PC-9 (cell line): ENCODE measurements around the gene PHACTR1. TPM values are rescaled to one million over a fixed set of nuclear protein-coding genes. Genes with fewer than 3 reads are reported as not detected.
"Not testable (repeated sequence)": the region's sequence is repeated elsewhere in the genome, so short reads cannot be mapped to it uniquely, and the experiment has no call there.

ENCODE experiments used
- BruUV-seq: library from RNA; stranded (reverse); fragments of 400-500 nt; replicated peaks from 2 replicates; lab custom pipeline; 2021; lab: Mats Ljungman, UMichigan
- CTCF ChIA-PET: fragments of 300-600 bp; sonication (Branson Sonifier 250); formaldehyde crosslinking; loops from one replicate; lab custom pipeline; 2022; ENCODE audit warnings: antibody characterized with exemption; lab: Charles Lee
- POLR2A ChIA-PET: fragments of 300-600 bp; sonication (Branson Sonifier 250); formaldehyde crosslinking; loops from one replicate; lab custom pipeline; 2022; ENCODE audit warnings: antibody characterized with exemption; ENCODE audit not compliant: unreplicated experiment; lab: Charles Lee
- DNase-seq, 2 experiments: peaks; one replicate each; pipeline versions ENCODE4 v3.0.0 to v3.0.0-alpha.2; 2015 to 2022; ENCODE audit warnings: mixed read lengths in 1 of 2
- H2AFZ ChIP-seq: fragments of 200-600 bp; sonication (generic); 2 replicates; pipeline ENCODE4 v1.8.1; 2017; ENCODE audit warnings: antibody characterized with exemption
- H3F3A ChIP-seq: fragments of 200-600 bp; sonication (generic); 2 replicates; pipeline ENCODE4 v1.8.1; 2017; ENCODE audit warnings: antibody characterized with exemption, mild to moderate bottlenecking, low read depth; ENCODE audit not compliant: insufficient read depth
- H3K27ac ChIP-seq: fragments of 200-600 bp; sonication (generic); 2 replicates; pipeline ENCODE4 v1.6.1; 2016; ENCODE audit warnings: mixed run types
- H3K27me3 ChIP-seq: fragments of 200-600 bp; sonication (generic); 2 replicates; pipeline ENCODE4 v1.6.1; 2016; ENCODE audit warnings: low read depth, mixed run types; ENCODE audit not compliant: insufficient read depth
- H3K36me3 ChIP-seq: fragments of 200-600 bp; sonication (generic); 2 replicates; pipeline ENCODE4 v1.6.1; 2016; ENCODE audit warnings: low read depth, mixed run types
- H3K4me1 ChIP-seq: fragments of 200-600 bp; sonication (generic); replicated peaks from 2 replicates; pipeline ENCODE4 v1.6.1; 2016; ENCODE audit warnings: mixed run types; ENCODE audit not compliant: insufficient read depth
- H3K4me2 ChIP-seq: fragments of 200-600 bp; sonication (generic); 2 replicates; pipeline ENCODE4 v1.6.1; 2017; ENCODE audit warnings: mixed run types
- H3K4me3 ChIP-seq: fragments of 200-600 bp; sonication (generic); 2 replicates; pipeline ENCODE4 v1.6.1; 2016; ENCODE audit warnings: mixed run types
- H3K79me2 ChIP-seq: fragments of 200-600 bp; sonication (generic); 2 replicates; pipeline ENCODE4 v1.6.1; 2017; ENCODE audit warnings: low read depth, mixed run types
- H3K9me2 ChIP-seq: fragments of 200-600 bp; sonication (generic); 2 replicates; pipeline ENCODE4 v1.8.1; 2017; ENCODE audit warnings: mild to moderate bottlenecking; ENCODE audit not compliant: insufficient read depth
- H3K9me3 ChIP-seq: fragments of 200-600 bp; sonication (generic); 2 replicates; pipeline ENCODE4 v1.8.1; 2016; ENCODE audit warnings: low read depth; ENCODE audit not compliant: insufficient read depth
- H4K20me1 ChIP-seq: fragments of 200-600 bp; sonication (generic); 2 replicates; pipeline ENCODE4 v1.8.1; 2017; ENCODE audit not compliant: insufficient read depth
- CTCF ChIP-seq: fragments of 200-600 bp; sonication (generic); conservative IDR thresholded peaks from 2 replicates; pipeline ENCODE4 v1.6.1; 2017; ENCODE audit warnings: mixed run types, antibody characterized with exemption, mild to moderate bottlenecking, moderate library complexity
- EZH2 ChIP-seq: fragments of 200-600 bp; sonication (generic); IDR thresholded peaks from 2 replicates; pipeline ENCODE4 v1.8.0; 2017; ENCODE audit warnings: antibody characterized with exemption, low read depth
- intact Hi-C: fragments of 100-400 bp; cut with micrococcal nuclease; formaldehyde crosslinking; loops from one replicate; pipeline ENCODE4 v1.10.0; 2022; ENCODE audit not compliant: unreplicated experiment
- total RNA-seq: library from RNA; stranded (reverse); gene quantifications from 2 replicates; pipeline ENCODE4 v1.2.3, GENCODE V29; 2021

The PHACTR1 gene
- total RNA-seq, 1 experiment from 2014 or later: not detected

DNA sequence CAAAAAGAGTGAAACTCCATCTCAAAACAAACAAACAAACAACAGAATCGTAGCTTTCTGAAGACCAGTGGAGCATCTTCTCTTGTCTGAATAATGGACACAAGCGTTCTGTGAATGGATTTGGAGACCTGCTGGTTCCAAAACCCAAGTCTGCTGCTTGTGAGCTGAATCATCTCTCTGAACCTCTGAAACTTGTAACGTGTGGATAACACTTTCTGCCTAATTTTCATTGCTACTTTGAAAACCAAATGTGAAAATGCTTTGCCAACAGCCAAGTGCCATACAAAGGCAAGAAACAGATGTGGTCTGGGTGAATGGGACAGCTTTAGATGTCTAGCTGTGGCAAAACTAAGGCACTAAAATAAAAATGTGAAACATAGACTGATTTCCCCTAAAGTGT is 44.3 kb downstream of the PHACTR1 start:
- no peak overlapping the region for H3K4me3 ChIP-seq
- no peak overlapping the region for H3K4me2 ChIP-seq
- BruUV-seq: no TSS peak
- peaks cover 37% of the 10 kb centered on the region for H3K27me3 ChIP-seq
- no peaks in the 10 kb centered on the region for H3K9me3 ChIP-seq
- no peaks in the 10 kb centered on the region for H3F3A ChIP-seq
- no peaks in the 10 kb centered on the region for H3K36me3 ChIP-seq
- no peak for TF ChIP-seq CTCF
- TF ChIP-seq EZH2: no peak
- no peak for DNase-seq
- H3K27ac ChIP-seq: no peak overlapping the region
- H3K79me2 ChIP-seq: no peaks in the 10 kb centered on the region
- H2AFZ ChIP-seq: no peak overlapping the region
- ChIA-PET CTCF (no interaction called here), POLR2A (no interaction called here)
- H4K20me1 ChIP-seq: no peaks in the 10 kb centered on the region
- intact Hi-C loops: no loop called here
- no peaks in the 10 kb centered on the region for H3K4me1 ChIP-seq
- H3K9me2 ChIP-seq: no peaks in the 10 kb centered on the region

GRCh38 chr6:12761376-12762115 is 45.0 kb downstream of the PHACTR1 start:
- Histone ChIP-seq H3K9me3 (no peaks in the 10 kb centered on the region), H3K79me2 (no peaks in the 10 kb centered on the region), H3F3A (no peaks in the 10 kb centered on the region), H3K4me3 (no peak overlapping the region), H3K36me3 (no peaks in the 10 kb centered on the region), H3K27ac (no peak overlapping the region), H2AFZ (no peak overlapping the region), H3K4me2 (no peak overlapping the region), H3K4me1 (no peaks in the 10 kb centered on the region), H3K9me2 (no peaks in the 10 kb centered on the region), H4K20me1 (no peaks in the 10 kb centered on the region), H3K27me3 (peaks cover 30% of the 10 kb centered on the region)
- intact Hi-C loops: no loop called here
- ChIA-PET CTCF (no interaction called here), POLR2A (no interaction called here)
- no peak for DNase-seq
- no TSS peak for BruUV-seq
- no peak for TF ChIP-seq CTCF

DNA sequence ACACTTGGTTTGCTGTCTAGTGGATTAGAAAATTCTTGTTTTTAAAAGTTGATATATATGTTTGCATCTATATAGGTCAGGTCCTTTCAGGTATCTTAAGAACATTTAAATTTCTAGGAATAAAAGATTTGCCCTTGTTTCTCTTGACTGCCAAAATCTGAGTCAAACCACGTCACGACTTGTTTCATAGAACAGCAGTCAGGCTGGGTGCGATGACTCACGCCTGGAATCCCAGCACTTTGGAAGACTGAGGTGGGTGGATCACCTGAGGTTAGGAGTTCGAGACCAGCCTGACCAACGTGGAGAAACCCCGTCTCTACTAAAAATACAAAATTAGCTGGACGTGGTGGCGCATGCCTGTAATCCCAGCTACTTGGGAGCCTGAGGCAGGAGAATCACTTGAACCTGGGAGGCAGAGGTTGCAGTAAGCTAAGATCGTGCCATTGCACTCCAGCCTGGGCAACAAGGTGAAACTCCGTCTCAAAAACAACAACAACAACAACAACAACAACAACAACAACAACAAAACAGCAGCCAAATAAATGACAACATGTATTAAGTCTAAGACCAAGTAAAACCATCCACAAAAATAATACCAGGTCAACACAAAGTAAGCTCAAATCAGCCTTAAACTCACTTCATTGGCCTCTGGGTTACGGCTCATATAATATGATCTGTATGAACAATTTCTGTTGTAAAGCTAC is 46.3 kb downstream of the PHACTR1 start:
- H3K79me2 ChIP-seq, H2AFZ ChIP-seq, H3K9me3 ChIP-seq, POLR2A ChIA-PET, H3K4me3 ChIP-seq, H3F3A ChIP-seq, H4K20me1 ChIP-seq, H3K27ac ChIP-seq, CTCF ChIA-PET, intact Hi-C loops, BruUV-seq, DNase-seq, H3K9me2 ChIP-seq, H3K4me1 ChIP-seq, H3K36me3 ChIP-seq, H3K4me2 ChIP-seq: not testable (repeated sequence)
- H3K27me3 ChIP-seq: peaks cover 27% of the 10 kb centered on the region; the same call in 1 of the 2 replicates
